Superior temporal gyrus (tissue), 1 donor: ENCODE results near the gene CRISP3.
A peak's percentile ranks its signal among the peaks of the same experiment; 100 is the strongest.
"Not testable (repeated sequence)": the region's sequence is repeated elsewhere in the genome, so short reads cannot be mapped to it uniquely, and the experiment has no call there.

Experiments
- DNase-seq: peaks from one replicate; pipeline ENCODE4 v3.0.0-alpha.2; 2016; ENCODE audit errors: extremely low spot score

The CRISP3 gene, protein sequence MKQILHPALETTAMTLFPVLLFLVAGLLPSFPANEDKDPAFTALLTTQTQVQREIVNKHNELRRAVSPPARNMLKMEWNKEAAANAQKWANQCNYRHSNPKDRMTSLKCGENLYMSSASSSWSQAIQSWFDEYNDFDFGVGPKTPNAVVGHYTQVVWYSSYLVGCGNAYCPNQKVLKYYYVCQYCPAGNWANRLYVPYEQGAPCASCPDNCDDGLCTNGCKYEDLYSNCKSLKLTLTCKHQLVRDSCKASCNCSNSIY

GRCh38 chr6:49744259-49744658 is at the start of gene CRISP3:
Gene CRISP3 (minus strand): TSS chr6:49744388. CDS start chr6:49744367, 21 bp downstream.
- no peak for DNase-seq

DNA sequence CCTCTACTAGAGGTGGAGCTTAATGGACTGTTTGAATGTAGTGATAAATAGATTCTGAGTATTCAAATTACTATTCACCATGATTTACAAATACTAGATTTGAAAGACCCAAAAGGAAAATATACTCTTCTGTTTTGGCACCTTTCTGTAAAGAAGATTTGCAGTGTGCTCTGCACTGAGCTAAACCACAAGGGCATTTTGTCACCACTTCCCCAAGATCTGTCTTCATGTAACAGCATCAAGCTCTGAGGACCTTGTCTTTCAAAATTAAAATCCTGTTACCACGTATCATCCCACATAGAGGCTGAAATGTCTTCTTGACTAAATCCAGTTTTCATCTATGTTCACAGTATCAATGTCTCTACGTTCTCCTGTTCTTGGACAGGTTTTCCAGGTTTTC is 46.2 kb upstream of the CRISP3 start:
- DNase-seq, result no peak

DNA sequence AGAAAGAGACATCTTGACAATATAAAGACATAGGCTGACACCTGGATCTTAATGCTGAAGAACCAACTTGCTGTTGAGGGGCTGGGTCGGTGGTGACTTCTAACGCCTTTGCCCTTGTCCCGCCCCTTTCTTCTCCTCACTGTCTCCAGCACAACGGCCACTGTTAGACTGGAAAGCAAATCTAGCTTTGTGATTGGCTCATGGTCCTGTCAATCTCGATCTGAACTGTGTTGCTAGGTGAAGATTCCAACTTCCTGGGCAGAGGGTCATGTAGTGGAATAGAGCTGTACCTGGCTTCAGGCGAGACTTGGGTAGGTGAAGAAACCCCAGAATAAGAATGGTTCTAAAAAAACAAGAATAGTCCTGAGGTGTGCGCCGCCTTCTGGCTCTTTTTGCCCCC is 43.0 kb upstream of the CRISP3 start, which contains the start of gene PGK2:
PGK2 (minus strand) TSS at position 110 of the 400 bp plus-strand sequence; CDS start at position 12, 98 bp downstream.
- DNase-seq, result no peak

DNA sequence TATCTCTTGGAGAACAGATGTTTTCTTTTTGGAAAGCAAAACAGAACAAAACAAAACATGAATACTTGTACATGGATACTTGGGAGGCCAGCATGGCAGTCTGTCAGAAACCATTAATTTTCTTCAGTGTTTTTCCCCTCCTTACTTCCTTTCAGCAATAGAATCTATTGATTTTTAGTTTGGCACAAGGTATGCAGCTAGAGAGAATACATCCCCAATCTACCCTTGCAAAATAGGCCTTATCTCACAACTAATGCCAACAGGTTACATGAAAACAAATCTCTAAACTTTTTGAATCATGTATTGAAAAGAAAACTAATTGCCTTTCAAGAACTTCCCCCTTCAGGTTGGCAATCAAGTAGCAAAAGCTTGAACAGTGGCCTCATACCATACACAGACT is 40.1 kb upstream of the CRISP3 start:
- DNase-seq, result no peak

DNA sequence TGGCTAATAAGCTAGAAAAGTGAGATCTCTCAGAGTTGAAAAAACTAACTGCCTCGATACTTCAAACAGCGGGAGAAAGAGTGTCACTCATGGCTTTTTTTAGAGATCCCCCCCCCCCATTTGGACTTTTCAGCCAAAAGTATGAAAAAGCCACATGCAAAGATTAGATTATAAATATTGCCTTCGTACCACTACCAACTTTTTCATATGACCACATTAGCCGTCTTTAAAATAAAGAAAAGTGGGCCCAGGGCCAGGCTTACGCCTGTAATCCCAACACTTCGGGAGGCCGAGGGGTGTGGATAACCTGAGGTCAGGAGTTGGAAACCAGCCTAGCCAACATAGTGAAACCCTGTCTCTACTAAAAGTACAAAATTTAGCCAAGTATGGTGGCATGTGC is 38.5 kb upstream of the CRISP3 start:
- no peak for DNase-seq

DNA sequence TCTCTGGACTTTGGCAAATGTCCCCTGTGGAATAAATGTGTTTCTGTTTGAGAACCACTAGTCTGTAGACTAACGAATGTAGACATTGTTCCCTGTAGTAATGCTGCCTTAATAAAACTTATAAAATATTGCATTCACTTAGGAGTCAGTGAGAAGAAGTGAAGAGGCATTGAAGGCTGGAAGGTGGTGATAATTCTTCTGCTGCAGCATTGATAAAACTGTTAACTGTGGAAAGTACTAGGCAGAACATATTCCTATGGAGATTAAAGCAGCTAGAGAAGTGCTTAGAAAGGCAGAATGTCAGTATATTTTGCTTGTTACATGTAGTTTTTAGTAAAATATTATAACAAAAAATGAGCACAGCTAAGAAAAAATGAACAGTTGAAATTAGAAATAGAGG is 38.1 kb upstream of the CRISP3 start:
- no peak for DNase-seq

DNA sequence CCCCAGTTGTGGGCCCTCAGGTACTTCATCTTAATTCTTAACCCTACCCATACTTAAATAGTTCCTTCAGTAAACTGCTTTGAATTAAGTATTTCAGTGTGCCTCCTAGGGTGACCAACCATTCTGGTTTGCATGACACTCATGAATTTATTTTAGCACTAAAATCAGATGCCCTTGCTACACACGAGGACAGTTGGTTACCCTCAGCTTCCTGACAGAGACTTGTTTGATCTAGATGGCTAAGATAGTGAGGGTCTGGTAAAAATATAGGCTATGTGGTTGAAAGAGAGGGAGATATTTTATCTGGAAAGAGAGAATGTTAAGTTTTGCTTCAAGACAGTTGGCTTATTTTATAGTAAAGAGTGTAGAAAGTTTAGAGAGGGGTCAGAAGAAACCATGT is 32.3 kb upstream of the CRISP3 start:
- DNase-seq, result no peak

DNA sequence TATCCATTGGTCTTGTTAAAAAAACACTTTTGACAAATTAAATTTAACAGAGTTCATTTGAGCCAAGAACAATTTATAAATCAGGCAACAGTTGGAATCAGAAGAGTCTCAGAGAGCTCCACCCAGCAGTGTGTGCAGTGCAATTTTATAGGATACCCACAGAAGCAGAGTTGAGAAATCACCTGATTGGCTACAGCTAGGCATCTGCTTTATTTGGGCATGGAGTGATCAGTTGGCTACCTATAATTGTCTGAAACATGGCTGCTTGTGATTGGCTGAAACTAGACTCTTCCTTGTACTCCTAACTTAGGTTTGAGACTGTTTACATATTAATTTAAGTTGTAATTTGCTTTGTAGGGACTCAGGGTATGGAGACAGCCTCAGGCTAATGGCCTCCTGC is 30.9 kb upstream of the CRISP3 start:
- no peak for DNase-seq

- DNase-seq, result no peak
Measured at GRCh38 chr6:49772285-49772684, 28.1 kb upstream of the CRISP3 start.

GRCh38 chr6:49766762-49767161 is 22.6 kb upstream of the CRISP3 start:
- no peak for DNase-seq

DNA sequence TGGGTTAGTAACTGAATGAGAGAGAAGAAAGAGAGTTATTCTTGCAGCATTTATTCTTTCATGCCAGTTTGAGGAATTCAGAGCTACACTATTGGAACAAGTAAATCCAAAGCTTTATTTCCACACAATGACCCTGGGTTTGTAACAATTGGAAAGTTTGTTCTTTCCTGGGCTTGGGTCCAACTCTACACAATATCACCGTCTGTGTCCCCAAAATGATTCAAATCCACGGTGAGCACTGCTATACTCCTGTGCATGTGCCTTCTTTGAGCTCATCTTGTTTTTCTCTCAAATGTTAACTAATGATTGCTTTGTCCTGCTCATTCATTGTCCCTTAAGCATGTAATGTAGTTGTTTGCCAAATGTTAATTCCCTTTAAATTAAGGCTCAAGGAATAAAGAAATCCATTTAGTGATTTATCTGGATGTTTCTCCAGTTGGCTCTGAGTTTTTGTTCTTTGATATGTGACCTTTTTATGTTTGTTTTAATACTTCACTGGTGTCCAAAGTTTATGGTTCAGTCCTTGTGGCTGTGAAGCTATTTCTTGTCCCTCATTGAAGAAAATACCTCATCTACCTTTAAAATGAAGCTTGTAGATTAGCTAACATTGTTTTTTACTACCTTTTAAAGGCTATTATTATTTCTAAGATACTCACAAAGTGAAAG is 20.5 kb upstream of the CRISP3 start:
- peak; percentile 33 for DNase-seq

DNA sequence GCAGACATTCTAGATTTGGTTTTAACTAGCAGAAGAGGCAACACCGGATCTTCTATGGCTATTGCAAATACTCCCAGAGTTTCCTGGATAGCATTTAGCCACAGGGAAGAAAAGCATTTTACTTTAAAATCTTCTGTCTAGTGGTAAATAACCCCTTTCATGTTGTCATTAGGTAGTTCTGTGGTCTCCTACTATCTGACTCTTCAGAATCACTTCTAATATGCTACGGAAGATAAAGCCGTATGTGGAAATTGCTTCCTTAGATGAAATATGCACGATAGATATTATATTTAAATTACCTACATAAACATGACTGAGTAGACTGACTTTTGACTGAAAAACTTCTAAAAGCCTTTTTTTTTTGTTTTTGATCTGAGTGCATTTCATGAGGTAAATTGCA is 759 bp downstream of the CRISP3 start:
- DNase-seq, result no peak

GRCh38 chr6:49739423-49739822 is 4.8 kb downstream of the CRISP3 start:
- DNase-seq, result no peak

DNA sequence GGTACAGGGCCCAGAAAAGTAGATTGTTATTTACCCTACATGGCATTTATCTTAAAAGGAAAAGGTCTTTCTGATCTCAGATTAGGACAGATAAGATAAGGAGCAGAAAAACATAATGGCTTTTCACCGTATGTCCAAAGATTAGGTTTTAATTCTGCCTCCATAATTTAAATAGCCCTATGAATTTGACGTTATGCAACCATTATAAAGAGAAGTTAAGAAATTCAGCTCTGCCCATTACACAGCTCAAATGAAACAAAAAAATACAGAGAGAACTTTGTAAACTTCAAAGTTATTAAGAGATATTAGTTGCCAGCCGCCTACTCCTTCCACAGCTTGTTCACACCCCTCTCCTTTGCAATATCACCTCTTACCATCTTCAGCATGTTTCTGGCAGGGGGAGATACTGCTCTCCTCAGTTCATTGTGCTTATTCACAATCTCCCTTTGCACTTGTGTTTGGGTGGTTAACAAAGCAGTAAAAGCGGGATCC is 8.1 kb downstream of the CRISP3 start:
- no peak for DNase-seq

DNA sequence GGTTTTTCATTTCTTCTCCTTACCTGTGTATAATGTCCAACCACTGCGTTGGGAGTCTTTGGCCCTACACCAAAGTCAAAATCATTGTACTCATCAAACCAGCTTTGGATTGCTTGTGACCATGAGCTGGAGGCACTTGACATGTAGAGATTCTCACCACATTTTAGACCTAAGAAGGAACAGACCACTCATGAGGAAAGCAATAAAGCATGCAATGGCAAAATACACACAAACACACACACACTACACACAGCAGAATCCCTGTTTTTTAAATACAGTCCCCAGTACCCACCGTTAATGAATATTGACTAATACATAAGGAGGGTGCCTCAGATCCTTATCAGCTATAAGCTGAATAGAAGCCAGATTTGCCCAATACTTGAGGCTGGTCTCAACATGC is 10.5 kb downstream of the CRISP3 start:
- DNase-seq, result no peak

GRCh38 chr6:49732781-49733180 is 11.4 kb downstream of the CRISP3 start:
- no peak for DNase-seq

- no peak for DNase-seq
Measured at GRCh38 chr6:49730251-49730650, 13.9 kb downstream of the CRISP3 start.

- not testable (repeated sequence) for DNase-seq
Measured at GRCh38 chr6:49723917-49724316, 20.3 kb downstream of the CRISP3 start.

DNA sequence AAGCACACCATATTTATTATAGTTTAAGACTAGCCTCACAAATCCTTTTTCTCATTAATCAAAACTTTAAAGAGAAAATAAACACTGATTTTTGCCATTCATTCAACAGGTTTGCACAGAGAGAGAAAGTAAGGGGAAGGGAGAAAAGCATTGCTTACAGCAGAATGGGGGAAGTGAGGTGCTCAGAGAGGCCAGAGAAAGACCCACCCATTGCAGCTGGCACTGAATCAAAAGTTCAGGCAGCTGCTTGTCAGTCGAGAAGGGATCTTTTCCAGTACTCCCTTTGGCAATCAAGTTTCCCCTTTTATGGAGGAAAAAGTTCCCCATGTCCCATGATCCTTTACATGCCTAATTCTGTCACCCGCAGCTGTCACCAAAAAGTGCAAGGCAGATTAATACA is 22.9 kb downstream of the CRISP3 start:
- DNase-seq, result no peak

GRCh38 chr6:49720372-49720771 is 23.8 kb downstream of the CRISP3 start:
- DNase-seq, result no peak

- no peak for DNase-seq
Measured at GRCh38 chr6:49713346-49713745, 30.8 kb downstream of the CRISP3 start, which contains the start of gene CRISP2. Gene CRISP2 (minus strand): TSS chr6:49713543. CDS start chr6:49709196, 4,347 bp downstream.

DNA sequence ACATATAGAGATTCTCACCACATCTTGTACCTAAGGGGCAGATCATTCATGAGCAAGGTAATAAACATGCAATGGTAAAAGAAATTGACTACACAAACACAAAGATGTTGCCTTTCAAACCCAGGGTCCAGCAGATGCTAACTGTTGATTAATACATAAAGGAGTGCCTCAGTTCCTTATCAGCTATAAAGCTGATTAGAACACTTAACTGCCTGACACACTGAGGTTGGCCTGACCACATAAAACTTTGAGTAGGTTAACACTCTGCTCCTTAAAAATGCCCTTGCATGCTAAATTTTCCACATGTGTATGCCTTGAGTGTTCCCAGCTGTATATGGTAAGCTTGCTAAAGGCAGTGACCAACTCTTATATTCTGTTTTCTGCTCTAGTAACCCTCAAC is 45.7 kb downstream of the CRISP3 start:
- DNase-seq, result no peak

DNA sequence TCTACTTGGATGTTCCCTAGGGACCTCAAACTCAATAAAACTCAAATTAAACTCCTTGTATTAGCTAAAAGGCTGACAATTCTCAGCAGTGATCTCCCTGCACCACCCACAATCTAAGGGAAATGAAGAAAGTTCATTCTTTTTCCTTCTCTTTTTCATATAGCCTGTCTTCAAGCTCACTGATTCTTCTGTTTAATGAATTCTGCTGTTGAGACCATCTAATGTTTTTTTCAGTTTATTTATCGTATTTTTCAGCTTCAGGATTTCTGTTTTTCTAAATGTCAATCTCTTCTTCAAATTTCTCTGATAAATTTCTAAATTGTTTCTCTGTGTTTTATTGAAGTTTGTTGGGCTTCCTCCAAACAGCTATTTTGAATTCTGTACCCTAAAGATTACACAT is 50.7 kb downstream of the CRISP3 start:
- DNase-seq, result no peak
